Glutamatergic neuron (in vitro differentiated cells): ENCODE results near the gene TNC. TPM values are rescaled to one million over a fixed set of nuclear protein-coding genes. Genes with fewer than 3 reads are reported as not detected.
"Not testable (repeated sequence)": the region's sequence is repeated elsewhere in the genome, so short reads cannot be mapped to it uniquely, and the experiment has no call there.

Experiments
- DNase-seq: peaks from one replicate; pipeline ENCODE4 v3.0.0; 2022
- H3K27ac Mint-ChIP-seq: one replicate; pipeline ENCODE4 v1.8.0; 2020; ENCODE audit warnings: mild to moderate bottlenecking, mixed read lengths, inconsistent platforms; ENCODE audit not compliant: unreplicated experiment
- H3K27me3 Mint-ChIP-seq: one replicate; pipeline ENCODE4 v1.8.0; 2020; ENCODE audit warnings: mild to moderate bottlenecking, moderate library complexity, mixed read lengths, inconsistent platforms; ENCODE audit not compliant: unreplicated experiment
- H3K36me3 Mint-ChIP-seq: one replicate; pipeline ENCODE4 v1.8.0; 2020; ENCODE audit warnings: mild to moderate bottlenecking, mixed read lengths, inconsistent platforms; ENCODE audit not compliant: unreplicated experiment
- H3K4me1 Mint-ChIP-seq: one replicate; pipeline ENCODE4 v1.8.0; 2020; ENCODE audit warnings: mild to moderate bottlenecking, low read depth, mixed read lengths, inconsistent platforms; ENCODE audit not compliant: unreplicated experiment
- H3K4me3 Mint-ChIP-seq: one replicate; pipeline ENCODE4 v1.8.0; 2020; ENCODE audit warnings: mild to moderate bottlenecking, mixed read lengths, inconsistent platforms; ENCODE audit not compliant: unreplicated experiment
- H3K9me3 Mint-ChIP-seq: one replicate; pipeline ENCODE4 v1.8.0; 2020; ENCODE audit warnings: mild to moderate bottlenecking, moderate library complexity, mixed read lengths, inconsistent platforms; ENCODE audit not compliant: unreplicated experiment
- total RNA-seq: library from RNA; stranded (reverse); fragmentation: NEBNext Ultra II Directional; extraction: Animal tissue kit (Norgen Biotek cat#: 25700); gene quantifications from one replicate; pipeline ENCODE4 v1.2.1, GENCODE V29; 2021; ENCODE audit not compliant: unreplicated experiment
- TF ChIP-seq, protein P1 (sequence below): fragments of 200-600 bp; sonication (generic); IDR thresholded peaks from one replicate; pipeline ENCODE4 v1.5.0; 2021; ENCODE audit not compliant: partially characterized antibody, unreplicated experiment

The TNC gene
- total RNA-seq, 1 donor from 2014 or later = 34.5 TPM

DNA sequence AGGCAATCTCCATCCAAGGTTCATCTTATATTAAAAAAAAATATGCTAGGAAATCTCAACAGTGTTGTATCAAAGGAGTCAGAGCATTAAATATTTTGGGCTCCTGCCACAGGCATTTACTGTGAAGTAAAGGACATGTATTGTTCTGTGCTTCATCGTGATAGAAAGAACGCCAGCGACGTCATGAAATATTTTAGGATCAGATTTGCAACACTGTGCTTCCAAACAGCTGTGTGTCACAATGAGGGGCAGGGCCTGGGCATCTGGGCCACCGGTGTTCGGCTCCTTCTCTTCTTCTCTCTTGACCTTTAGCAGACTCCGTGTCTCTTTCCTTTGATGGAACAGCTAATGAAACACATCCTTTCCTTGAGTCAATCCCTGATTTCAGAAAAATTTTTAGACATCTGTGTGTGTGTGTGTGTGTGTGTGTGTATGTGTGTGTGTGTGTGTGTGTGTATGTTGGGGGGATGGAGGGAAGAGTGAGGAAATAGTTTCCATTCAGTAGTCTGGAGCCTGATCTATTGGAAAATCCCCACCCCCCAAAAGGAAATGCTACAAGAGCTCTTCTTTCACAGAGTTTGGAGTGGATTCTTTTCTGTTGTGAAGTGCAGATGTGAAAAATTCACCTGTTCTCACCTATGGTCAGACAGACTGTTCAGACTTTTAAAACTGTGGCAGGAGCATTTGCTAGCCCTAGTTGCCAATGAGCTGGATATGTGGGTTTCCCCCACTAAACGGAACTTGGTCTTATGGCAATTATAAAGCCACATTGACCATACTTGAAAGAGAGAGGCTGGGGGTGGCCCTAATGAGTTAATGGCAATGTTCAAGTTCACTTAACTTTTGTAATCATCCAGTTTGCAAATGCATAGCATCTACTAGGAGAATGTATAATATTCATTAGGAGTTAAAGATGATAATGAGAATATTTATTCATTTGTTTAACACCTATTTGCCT, 18.1 kb upstream of the TNC start:
- no peak for DNase-seq
- no peak overlapping the region for H3K4me3 Mint-ChIP-seq
- peaks cover 3% of the 10 kb centered on the region for H3K27me3 Mint-ChIP-seq
- no peaks in the 10 kb centered on the region for H3K36me3 Mint-ChIP-seq
- H3K4me1 Mint-ChIP-seq = peaks cover 8% of the 10 kb centered on the region
- TF ChIP-seq, protein P1, sequence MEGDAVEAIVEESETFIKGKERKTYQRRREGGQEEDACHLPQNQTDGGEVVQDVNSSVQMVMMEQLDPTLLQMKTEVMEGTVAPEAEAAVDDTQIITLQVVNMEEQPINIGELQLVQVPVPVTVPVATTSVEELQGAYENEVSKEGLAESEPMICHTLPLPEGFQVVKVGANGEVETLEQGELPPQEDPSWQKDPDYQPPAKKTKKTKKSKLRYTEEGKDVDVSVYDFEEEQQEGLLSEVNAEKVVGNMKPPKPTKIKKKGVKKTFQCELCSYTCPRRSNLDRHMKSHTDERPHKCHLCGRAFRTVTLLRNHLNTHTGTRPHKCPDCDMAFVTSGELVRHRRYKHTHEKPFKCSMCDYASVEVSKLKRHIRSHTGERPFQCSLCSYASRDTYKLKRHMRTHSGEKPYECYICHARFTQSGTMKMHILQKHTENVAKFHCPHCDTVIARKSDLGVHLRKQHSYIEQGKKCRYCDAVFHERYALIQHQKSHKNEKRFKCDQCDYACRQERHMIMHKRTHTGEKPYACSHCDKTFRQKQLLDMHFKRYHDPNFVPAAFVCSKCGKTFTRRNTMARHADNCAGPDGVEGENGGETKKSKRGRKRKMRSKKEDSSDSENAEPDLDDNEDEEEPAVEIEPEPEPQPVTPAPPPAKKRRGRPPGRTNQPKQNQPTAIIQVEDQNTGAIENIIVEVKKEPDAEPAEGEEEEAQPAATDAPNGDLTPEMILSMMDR = no peak
- no peak overlapping the region for H3K27ac Mint-ChIP-seq
- H3K9me3 Mint-ChIP-seq = no peaks in the 10 kb centered on the region

DNA sequence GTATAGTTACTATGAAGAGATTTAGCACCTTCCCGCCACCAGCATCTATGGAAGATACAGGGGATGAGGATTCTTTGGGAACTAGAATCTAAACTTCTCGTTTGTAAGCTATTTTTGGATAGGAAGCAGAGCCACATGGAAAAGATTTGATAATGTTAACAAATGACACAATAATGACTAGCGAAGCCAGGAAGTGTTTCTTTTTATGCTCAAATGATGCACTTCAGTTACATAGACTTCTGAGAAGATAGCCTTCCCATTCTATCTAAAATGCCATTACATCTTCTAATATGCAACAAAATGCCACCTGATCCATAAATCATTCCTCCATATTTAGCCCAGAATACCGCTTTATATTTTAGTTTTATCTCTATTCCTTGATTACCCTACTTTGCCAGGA, 17.0 kb upstream of the TNC start:
- Mint-ChIP-seq H3K27ac (no peak overlapping the region), H3K4me1 (peaks cover 8% of the 10 kb centered on the region), H3K27me3 (peaks cover 1% of the 10 kb centered on the region), H3K4me3 (no peak overlapping the region), H3K9me3 (no peaks in the 10 kb centered on the region), H3K36me3 (no peaks in the 10 kb centered on the region)
- TF ChIP-seq, protein P1 = no peak
- no peak for DNase-seq

DNA sequence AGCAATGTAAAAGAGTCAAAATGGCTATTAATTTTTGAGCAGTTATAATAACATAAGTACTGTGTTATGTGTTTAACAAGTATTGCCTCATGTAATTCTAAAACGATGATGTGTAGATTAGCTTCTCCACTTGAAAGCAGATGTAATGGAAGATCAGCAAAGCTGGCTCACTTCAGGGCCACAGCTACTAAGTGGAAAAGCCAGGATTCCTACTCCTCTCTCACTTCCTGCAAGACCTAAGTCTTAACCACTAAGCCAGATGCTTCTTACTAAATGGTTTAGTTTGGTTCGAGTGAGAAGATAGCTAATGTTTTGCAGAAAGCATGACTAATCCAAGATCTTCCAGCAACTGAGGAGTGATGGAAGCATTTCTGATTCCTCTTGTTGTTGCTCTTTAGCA, 15.7 kb upstream of the TNC start:
- Mint-ChIP-seq H3K27ac (peak overlapping the region; percentile 83), H3K36me3 (no peaks in the 10 kb centered on the region), H3K4me3 (no peak overlapping the region), H3K9me3 (no peaks in the 10 kb centered on the region), H3K4me1 (peaks cover 8% of the 10 kb centered on the region), H3K27me3 (peaks cover 1% of the 10 kb centered on the region)
- TF ChIP-seq, protein P1 = no peak
- no peak for DNase-seq

DNA sequence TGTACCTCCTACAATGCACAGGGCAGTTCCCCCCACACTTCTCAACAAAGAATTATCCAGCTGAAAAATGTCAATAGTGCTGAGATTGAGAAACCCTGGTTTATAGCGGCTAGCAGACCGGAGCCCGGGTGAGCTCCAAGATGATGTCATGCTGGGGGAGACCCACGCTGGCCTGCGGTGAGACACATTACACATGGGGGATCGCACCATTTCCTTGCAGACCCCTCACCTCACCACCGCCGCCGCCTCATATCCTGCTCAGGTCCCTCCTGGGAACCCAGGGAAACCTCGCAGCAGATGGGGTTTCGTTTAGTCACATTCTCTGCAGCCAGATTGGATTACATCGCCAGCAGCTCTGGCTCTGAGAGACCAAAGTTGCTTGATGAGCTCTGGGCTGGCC, 14.7 kb upstream of the TNC start:
- peak; percentile 76 for DNase-seq
- TF ChIP-seq, protein P1 = no peak
- H3K4me3 Mint-ChIP-seq = peak overlapping the region; percentile 45

DNA sequence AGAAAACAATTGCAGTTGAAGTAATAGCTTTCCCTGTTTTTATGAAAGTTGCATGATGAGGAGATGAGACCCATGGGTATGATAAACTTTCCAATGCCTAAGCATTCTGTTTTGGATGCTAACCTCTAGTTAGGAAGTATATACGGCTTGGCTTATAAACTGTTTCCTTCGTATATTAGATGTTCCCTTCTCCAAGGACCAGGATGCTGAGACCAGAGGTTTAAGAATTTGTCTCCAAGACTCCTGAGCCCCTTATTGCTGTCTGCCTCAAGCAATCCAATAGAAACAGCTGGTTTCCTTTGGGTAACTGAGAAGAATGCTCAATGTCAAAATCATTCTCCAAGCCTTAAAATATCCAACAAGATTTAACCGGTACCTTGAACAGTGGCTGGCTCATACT, 12.2 kb upstream of the TNC start:
- DNase-seq = no peak

More for the DNA sequence above, 14.7 kb upstream of the TNC start:
- Mint-ChIP-seq H3K36me3 (no peaks in the 10 kb centered on the region), H3K27me3 (peaks cover 1% of the 10 kb centered on the region), H3K4me1 (peaks cover 10% of the 10 kb centered on the region), H3K27ac (peak overlapping the region; percentile 83), H3K9me3 (peaks cover 2% of the 10 kb centered on the region)

DNA sequence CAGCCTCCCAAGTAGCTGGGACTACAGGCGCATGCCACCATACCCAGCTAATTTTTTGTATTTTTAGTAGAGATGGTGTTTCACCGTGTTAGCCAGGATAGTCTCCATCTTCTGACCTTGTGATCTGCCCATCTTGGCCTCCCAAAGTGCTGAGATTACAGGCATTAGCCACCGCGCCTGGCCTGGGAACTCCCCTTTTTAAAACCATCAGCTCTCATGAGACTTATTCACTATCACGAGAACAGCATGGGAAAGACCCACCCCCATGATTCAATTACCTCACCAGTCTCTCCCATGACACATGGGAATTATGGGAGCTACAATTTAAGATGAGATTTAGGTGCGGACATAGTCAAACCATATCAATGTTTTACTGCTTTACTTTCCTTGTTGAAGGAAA, 10.8 kb upstream of the TNC start:
- not testable (repeated sequence) for DNase-seq, H3K27me3 Mint-ChIP-seq, H3K9me3 Mint-ChIP-seq, H3K4me1 Mint-ChIP-seq, H3K4me3 Mint-ChIP-seq, H3K36me3 Mint-ChIP-seq, H3K27ac Mint-ChIP-seq

More for the DNA sequence above, 12.2 kb upstream of the TNC start:
- no peak overlapping the region for H3K4me3 Mint-ChIP-seq
- no peaks in the 10 kb centered on the region for H3K36me3 Mint-ChIP-seq
- H3K9me3 Mint-ChIP-seq = peaks cover 2% of the 10 kb centered on the region
- no peak overlapping the region for H3K27ac Mint-ChIP-seq
- peaks cover 10% of the 10 kb centered on the region for H3K4me1 Mint-ChIP-seq
- H3K27me3 Mint-ChIP-seq = peaks cover 3% of the 10 kb centered on the region
- TF ChIP-seq, protein P1 = no peak
